GM12865 (cell line): ENCODE data around the gene GPR132.

Experiments used
- DNase-seq: peaks from one replicate; pipeline ENCODE4 v3.0.0; 2010; ENCODE audit warnings: low read depth
- H3K4me3 ChIP-seq: 2 replicates; pipeline ENCODE4 v1.5.1; 2011; ENCODE audit warnings: mild to moderate bottlenecking, low read depth, low read length, control low read depth
- TF ChIP-seq, protein P1 (sequence below): IDR thresholded peaks from 2 replicates; pipeline ENCODE4 v1.5.1; 2011; ENCODE audit warnings: low read length, control low read depth, low read depth, inconsistent platforms; ENCODE audit not compliant: insufficient read depth; ENCODE audit errors: missing control alignments

The GPR132 gene

DNA sequence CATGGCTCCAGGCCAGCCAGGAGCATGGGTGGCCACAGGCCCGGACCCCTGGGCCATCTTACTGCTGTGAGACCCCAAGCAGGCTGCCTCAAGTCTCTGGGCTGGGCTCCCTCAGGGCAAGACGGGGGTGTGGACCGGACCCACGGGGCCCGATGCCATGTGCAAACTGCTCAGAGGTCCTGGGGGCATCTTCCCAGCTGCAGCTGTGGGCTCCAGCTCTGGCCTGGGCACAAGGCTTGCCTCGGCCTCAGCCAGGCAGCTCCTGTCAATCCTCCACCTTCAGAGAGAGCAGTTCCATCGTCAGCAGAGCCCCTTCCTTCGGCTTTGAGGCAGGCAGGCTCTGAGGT lies 12.4 kb upstream of the GPR132 start:
- TF ChIP-seq, protein P1, sequence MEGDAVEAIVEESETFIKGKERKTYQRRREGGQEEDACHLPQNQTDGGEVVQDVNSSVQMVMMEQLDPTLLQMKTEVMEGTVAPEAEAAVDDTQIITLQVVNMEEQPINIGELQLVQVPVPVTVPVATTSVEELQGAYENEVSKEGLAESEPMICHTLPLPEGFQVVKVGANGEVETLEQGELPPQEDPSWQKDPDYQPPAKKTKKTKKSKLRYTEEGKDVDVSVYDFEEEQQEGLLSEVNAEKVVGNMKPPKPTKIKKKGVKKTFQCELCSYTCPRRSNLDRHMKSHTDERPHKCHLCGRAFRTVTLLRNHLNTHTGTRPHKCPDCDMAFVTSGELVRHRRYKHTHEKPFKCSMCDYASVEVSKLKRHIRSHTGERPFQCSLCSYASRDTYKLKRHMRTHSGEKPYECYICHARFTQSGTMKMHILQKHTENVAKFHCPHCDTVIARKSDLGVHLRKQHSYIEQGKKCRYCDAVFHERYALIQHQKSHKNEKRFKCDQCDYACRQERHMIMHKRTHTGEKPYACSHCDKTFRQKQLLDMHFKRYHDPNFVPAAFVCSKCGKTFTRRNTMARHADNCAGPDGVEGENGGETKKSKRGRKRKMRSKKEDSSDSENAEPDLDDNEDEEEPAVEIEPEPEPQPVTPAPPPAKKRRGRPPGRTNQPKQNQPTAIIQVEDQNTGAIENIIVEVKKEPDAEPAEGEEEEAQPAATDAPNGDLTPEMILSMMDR = no peak
- no peak overlapping the region for H3K4me3 ChIP-seq
- no peak for DNase-seq

GRCh38 chr14:105076805-105077648 lies 11.8 kb upstream of the GPR132 start:
- TF ChIP-seq, protein P1 = no peak
- no peak for DNase-seq
- no peak overlapping the region for H3K4me3 ChIP-seq

GRCh38 chr14:105076296-105076804 lies 11.1 kb upstream of the GPR132 start:
- no peak for DNase-seq
- TF ChIP-seq, protein P1 = no peak
- no peak overlapping the region for H3K4me3 ChIP-seq

DNA sequence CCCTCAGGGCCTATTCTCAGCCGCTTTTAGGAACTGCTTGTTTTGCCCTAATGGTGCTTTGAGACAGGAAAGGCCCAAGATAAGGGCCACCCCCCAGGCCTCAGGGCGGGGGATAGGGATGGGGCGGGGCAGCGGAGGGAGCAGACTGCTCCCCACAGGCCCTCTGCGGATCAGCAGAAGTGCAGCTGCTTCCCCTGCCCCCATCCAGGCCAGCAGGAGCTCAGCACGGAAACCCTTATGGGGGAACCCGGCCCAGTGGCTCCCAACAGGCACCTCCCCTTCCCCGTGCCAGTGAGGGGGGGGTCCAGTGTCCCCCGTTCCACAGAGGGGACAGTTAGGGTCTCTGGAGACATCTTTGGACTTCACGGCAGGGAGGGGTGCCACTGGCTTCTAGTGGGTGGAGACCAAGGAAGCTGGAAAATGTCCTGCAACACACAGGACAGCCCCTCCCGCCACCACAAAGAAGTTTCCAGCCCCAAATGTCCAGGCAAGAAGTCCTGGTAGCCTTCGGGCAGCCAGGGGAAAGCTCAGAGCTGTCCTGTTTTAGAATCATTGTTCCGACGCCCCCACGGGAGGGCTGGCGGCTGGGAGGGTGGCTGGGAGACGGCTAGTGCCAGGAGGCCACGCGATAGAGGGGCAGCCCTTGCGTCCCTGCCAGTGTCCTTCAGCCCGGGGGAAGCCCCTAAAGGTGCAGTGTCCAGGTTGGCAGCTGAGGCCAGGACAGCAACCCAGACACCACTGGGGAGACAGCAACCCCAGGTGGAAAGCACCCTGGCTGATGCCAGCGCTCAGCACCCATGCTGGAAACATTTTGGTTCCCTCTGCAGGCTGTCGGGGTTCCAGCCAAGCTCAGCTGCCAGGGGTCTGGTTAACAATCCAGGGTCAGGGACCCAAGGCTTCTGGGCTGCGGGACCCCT lies 10.4 kb upstream of the GPR132 start:
- TF ChIP-seq, protein P1 = no peak
- peak; percentile 54 for DNase-seq
- H3K4me3 ChIP-seq = no peak overlapping the region

DNA sequence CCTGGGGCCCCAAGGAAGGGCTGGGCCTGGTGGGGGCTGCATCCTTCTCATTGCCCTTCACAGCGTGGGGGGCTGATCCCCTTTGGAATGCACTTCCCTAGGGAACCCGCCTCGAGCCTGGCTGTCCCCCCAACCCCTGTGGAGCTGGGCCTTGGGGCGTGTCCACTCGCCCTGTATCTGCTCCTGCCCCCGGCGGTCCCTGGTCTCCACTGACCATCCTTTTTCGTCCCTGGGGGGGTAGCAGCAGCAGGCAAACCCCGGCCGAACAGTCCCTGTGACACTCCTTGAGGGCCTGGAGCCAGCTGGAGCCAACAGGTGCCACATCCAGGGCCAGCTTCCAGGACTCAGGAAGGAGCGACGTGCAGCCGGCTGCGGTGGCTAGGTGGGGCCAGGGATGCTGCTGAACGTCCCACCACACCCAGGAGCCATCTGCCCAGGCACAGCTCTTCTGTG lies 9.4 kb upstream of the GPR132 start:
- TF ChIP-seq, protein P1 = no peak
- H3K4me3 ChIP-seq = no peak overlapping the region
- DNase-seq = no peak

- TF ChIP-seq, protein P1 = no peak
- DNase-seq = no peak
- H3K4me3 ChIP-seq = no peak overlapping the region
Measured at GRCh38 chr14:105073720-105074600, 8.7 kb upstream of the GPR132 start.
